Psoas muscle (tissue), 8 donors: ENCODE results near the gene IL10RA. TPM values are rescaled to one million over a fixed set of nuclear protein-coding genes. Genes with fewer than 3 reads are reported as not detected.

Source experiments
- ATAC-seq, 4 donors: fragments of 200-7000 bp; cut with Tn5 transposase; one replicate each; pipeline ENCODE4 v1.9.1; 2020; ENCODE audit warnings: moderate library complexity in 3 of 4, mild to moderate bottlenecking in 2 of 4
- DNase-seq, 2 donors: peaks; one replicate each; pipeline ENCODE4 v3.0.0-alpha.2; 2020
- H3K27ac ChIP-seq: fragments of 200-600 bp; one replicate; pipeline ENCODE4 v1.8.0; 2022
- H3K27me3 ChIP-seq, 3 donors: fragments of 200-600 bp in 1 of 3; one replicate each; pipeline versions ENCODE4 v1.6.1 to v1.8.0; 2013 to 2022; ENCODE audit warnings: low read length in 2 of 3, mild to moderate bottlenecking in 2 of 3, moderate library complexity in 1 of 3; ENCODE audit not compliant: insufficient read depth in 3 of 3
- H3K36me3 ChIP-seq, 2 donors: fragments of 200-600 bp in 1 of 2; one replicate each; pipeline versions ENCODE4 v1.6.1 to v1.8.0; 2013 to 2022; ENCODE audit warnings: low read depth in 1 of 2, mild to moderate bottlenecking in 1 of 2, moderate library complexity in 1 of 2; ENCODE audit not compliant: insufficient read depth in 1 of 2
- H3K4me1 ChIP-seq: fragments of 200-600 bp; one replicate; pipeline ENCODE4 v1.8.0; 2022
- H3K4me3 ChIP-seq: fragments of 200-600 bp; one replicate; pipeline ENCODE4 v1.8.0; 2022; ENCODE audit warnings: mild to moderate bottlenecking
- H3K9me3 ChIP-seq: fragments of 200-600 bp; one replicate; pipeline ENCODE4 v1.8.0; 2022
- WGBS, 3 donors: extraction: QIAGEN DNeasy Blood & Tissue Kit; methylation state at CpG; one replicate each; pipeline versions ENCODE4 v1.1.6 to v1.1.7; 2013; 5-methylcytosine and 5-hydroxymethylcytosine counted together
- intact Hi-C, 2 donors: fragments of 100-400 bp; cut with DNase I; formaldehyde crosslinking; loops; one replicate each; pipeline versions ENCODE4 v1.11.0 to v1.14.2; 2022
- long read RNA-seq, 2 donors: library from polyadenylated mRNA; unstranded; transcript quantifications; one replicate each; pipeline ENCODE4 v2.0.0, GENCODE V29; 2021
- polyA plus RNA-seq, 3 donors: library from polyadenylated mRNA; stranded (reverse); fragments of 200-250 nt; gene quantifications; one replicate each; pipeline ENCODE4 v1.2.3, GENCODE V29; 2013
- total RNA-seq, 4 donors: library from RNA; stranded (reverse); fragmentation: NEBNext Ultra II Directional in 2 of 4; extraction: Animal tissue kit (Norgen Biotek cat#: 25700) in 2 of 4; gene quantifications; one replicate each; pipeline versions ENCODE4 v1.2.1 to v1.2.4, GENCODE V29; 2021 to 2023
- TF ChIP-seq, protein P1 (sequence below): fragments of 200-600 bp; IDR thresholded peaks from one replicate; pipeline ENCODE4 v1.8.0; 2022; ENCODE audit warnings: antibody characterized with exemption
- donor health status: healthy with polysubstance abuse.
- donor health status: DM: no; HTN: no; CAD: no; lungs with moderate emphysema.
- donor health status: Bipolar disorder and iron deficiency.
- donor health status: healthy.
- donor health status: DM: yes; HTN: yes; CAD: no.
- donor health status: DM: no; HTN: no; CAD: no.
- donor health status: DM: no; HTN: no; CAD: no.
- donor health status: DM: yes; HTN: yes; CAD: no.

IL10RA gene
- 1 to 10 TPM; 1.1 to 3.9 (median 2.8) TPM for total RNA-seq
- under 1 TPM; 0.39 to 0.98 (median 0.78) TPM for polyA plus RNA-seq
- long read RNA-seq, donor 1, partial matches to known transcripts, result 0 of 2 reads
- long read RNA-seq, donor 1, other reads (novel, unspliced or antisense), result 1 of 2 reads
- long read RNA-seq, donor 2, partial matches to known transcripts, result 2 of 7 reads
- long read RNA-seq, donor 2, other reads (novel, unspliced or antisense), result 1 of 7 reads

- Histone ChIP-seq H3K4me3 (peak within 1 kb of the TSS; percentile 68), H3K4me1 (peaks cover 4% of the 10 kb centered on the region), H3K36me3 (no peaks in the 10 kb centered on the region), H3K27me3 (peaks cover 0 to 36% (median 12%) of the 10 kb centered on the region in 3 donors), H3K27ac (peak within 1 kb of the TSS; percentile 36), H3K9me3 (no peaks in the 10 kb centered on the region)
- intact Hi-C loops, result no loop called here
- WGBS, 3 donors, result 3 to 5% (median 4%) methylated on average over 57 to 71 of the region's 71 CpGs
- TF ChIP-seq, protein P1, sequence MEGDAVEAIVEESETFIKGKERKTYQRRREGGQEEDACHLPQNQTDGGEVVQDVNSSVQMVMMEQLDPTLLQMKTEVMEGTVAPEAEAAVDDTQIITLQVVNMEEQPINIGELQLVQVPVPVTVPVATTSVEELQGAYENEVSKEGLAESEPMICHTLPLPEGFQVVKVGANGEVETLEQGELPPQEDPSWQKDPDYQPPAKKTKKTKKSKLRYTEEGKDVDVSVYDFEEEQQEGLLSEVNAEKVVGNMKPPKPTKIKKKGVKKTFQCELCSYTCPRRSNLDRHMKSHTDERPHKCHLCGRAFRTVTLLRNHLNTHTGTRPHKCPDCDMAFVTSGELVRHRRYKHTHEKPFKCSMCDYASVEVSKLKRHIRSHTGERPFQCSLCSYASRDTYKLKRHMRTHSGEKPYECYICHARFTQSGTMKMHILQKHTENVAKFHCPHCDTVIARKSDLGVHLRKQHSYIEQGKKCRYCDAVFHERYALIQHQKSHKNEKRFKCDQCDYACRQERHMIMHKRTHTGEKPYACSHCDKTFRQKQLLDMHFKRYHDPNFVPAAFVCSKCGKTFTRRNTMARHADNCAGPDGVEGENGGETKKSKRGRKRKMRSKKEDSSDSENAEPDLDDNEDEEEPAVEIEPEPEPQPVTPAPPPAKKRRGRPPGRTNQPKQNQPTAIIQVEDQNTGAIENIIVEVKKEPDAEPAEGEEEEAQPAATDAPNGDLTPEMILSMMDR, result no peak
- ATAC-seq (peak; percentile 93 to 97 (median 95)), DNase-seq (peak; percentile 81 to 85)
Measured at GRCh38 chr11:117985953-117986887, at the start of gene IL10RA. Gene IL10RA, plus strand, starts transcription at chr11:117986394. Its CDS starts 74 bp downstream, at chr11:117986468.

DNA sequence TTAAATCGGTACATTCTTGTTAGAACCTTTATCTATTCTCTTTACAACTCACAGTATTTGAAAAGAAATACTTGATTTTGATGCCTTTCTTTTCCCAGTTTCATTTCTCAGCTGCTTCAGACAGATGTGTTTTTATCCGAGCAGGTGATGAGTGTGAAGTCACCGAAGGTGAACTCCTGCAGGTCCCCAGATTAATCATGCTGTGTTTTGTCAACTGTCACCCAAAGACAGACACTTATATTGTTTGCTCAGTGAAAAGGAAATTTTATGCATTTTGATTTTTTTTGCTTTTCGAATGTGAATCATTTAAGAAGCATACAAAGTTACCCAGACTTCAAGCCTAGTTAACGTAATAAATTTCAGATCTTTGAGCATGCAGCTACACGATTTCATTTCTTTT is 49.2 kb upstream of the IL10RA start:
- no peaks in the 10 kb centered on the region for H3K4me1 ChIP-seq
- DNase-seq, result no peak
- TF ChIP-seq, protein P1, result no peak
- H3K4me3 ChIP-seq, result no peak overlapping the region
- H3K9me3 ChIP-seq, result no peaks in the 10 kb centered on the region
- ATAC-seq, result no peak
- intact Hi-C loops, result loop anchor here in 1 of 2 donors (10.0 kb wide), 1 partner anchor 58 kb away; no protein-coding TSS in a partner anchor
- H3K27me3 ChIP-seq, result peaks cover 0 to 9% (median under 1%) of the 10 kb centered on the region in 3 donors
- no peaks in the 10 kb centered on the region for H3K36me3 ChIP-seq
- WGBS, 3 donors, result 62 to 80% (median 69%) methylated on average over 6 of the region's 6 CpGs
- no peak overlapping the region for H3K27ac ChIP-seq

DNA sequence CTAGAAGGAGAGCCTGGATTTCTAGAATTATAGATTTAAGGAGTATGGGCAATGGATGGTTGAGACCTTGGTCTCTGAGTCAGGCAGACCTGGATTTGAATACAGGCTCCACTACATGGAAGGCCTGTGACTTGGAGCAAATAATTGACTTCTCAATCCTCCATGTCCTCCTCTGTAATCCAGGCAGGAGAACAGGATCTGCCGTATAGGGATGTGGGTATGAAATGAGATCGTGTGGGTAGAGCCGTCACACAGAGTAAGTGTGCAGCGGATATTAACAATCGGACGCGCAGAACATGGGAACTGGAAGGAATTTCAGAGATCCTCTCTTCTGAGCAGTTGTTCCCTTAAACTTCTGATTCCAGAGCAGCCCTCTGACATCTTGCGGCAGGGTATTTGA is 45.5 kb upstream of the IL10RA start:
- Histone ChIP-seq H3K4me1 (no peaks in the 10 kb centered on the region), H3K4me3 (no peak overlapping the region), H3K36me3 (no peaks in the 10 kb centered on the region), H3K27ac (no peak overlapping the region), H3K9me3 (peaks cover 3% of the 10 kb centered on the region), H3K27me3 (peaks cover 0 to 5% (median 2%) of the 10 kb centered on the region in 3 donors)
- 84 to 95% (median 89%) methylated on average over 8 of the region's 8 CpGs for WGBS, 3 donors
- TF ChIP-seq, protein P1, result no peak
- no peak for ATAC-seq
- intact Hi-C loops, result loop anchor here in 1 of 2 donors (10.0 kb wide), 1 partner anchor 506 kb away; no protein-coding TSS in a partner anchor
- DNase-seq, result no peak

- ATAC-seq, result no peak
- WGBS, 3 donors, result 69 to 80% (median 71%) methylated on average over 4 of the region's 4 CpGs
- no peak for DNase-seq
- intact Hi-C loops, result loop anchor here in 1 of 2 donors (10.0 kb wide), 1 partner anchor 506 kb away; no protein-coding TSS in a partner anchor
- Histone ChIP-seq H3K9me3 (peaks cover 3% of the 10 kb centered on the region), H3K4me1 (no peaks in the 10 kb centered on the region), H3K27ac (no peak overlapping the region), H3K27me3 (peaks cover 0 to 5% (median 2%) of the 10 kb centered on the region in 3 donors), H3K36me3 (no peaks in the 10 kb centered on the region), H3K4me3 (no peak overlapping the region)
- TF ChIP-seq, protein P1, result no peak
Measured at GRCh38 chr11:117941163-117941707, 45.0 kb upstream of the IL10RA start.
